A673 (cell line): ENCODE measurements around the gene HNF4A.

Experiments
- CTCF ChIP-seq: fragments of 300-800, 200-600 bp; sonication (generic); conservative IDR thresholded peaks from 2 replicates; pipeline ENCODE4 v1.5.1; 2017; ENCODE audit warnings: low read depth, mild to moderate bottlenecking, antibody characterized with exemption, low read length, moderate library complexity, mixed read lengths
- EZH2 ChIP-seq: fragments of 200-600 bp; sonication (generic); IDR thresholded peaks from 2 replicates; pipeline ENCODE4 v1.6.1; 2017; ENCODE audit warnings: borderline replicate concordance, low read depth, mild to moderate bottlenecking, mixed read lengths, antibody characterized with exemption, low read length; ENCODE audit not compliant: poor library complexity, severe bottlenecking

GRCh38 chr20:44427804-44428173 is 72.3 kb downstream of the HNF4A start:
- TF ChIP-seq CTCF (no peak), EZH2 (no peak)
